Neural cell (in vitro differentiated cells): ENCODE data around the gene CLSTN1.

Experiments used
- TAF1 ChIP-seq: IDR thresholded peaks from 2 replicates; pipeline ENCODE4 v1.6.1; 2012; ENCODE audit warnings: low read depth
- TF ChIP-seq, protein P1 (sequence below): fragments of 450-650 bp; IDR thresholded peaks from 2 replicates; pipeline ENCODE4 v1.5.1; 2014; ENCODE audit warnings: antibody characterized with exemption, mild to moderate bottlenecking, moderate library complexity; ENCODE audit not compliant: poor library complexity, severe bottlenecking

DNA sequence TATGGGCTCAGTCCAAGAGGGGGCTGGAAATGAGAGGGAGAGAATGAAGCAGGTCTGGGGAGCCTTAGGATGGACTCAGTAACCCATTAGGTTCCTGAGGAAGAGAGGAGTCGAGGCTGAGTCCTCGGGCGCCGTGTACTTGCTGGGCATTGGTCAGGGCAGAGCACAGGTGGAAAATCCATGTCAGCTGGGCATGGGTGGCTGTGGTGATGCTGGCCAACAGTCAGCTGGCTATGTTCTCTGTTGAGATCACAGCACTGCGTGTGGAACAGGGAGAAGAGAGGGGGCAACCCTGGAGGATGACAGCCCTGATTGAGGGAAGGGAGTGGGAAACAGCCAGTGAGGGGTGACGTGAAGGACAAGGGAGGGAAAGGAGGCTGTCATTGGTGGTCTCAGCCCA is 43.1 kb upstream of the CLSTN1 start:
- TF ChIP-seq, protein P1, sequence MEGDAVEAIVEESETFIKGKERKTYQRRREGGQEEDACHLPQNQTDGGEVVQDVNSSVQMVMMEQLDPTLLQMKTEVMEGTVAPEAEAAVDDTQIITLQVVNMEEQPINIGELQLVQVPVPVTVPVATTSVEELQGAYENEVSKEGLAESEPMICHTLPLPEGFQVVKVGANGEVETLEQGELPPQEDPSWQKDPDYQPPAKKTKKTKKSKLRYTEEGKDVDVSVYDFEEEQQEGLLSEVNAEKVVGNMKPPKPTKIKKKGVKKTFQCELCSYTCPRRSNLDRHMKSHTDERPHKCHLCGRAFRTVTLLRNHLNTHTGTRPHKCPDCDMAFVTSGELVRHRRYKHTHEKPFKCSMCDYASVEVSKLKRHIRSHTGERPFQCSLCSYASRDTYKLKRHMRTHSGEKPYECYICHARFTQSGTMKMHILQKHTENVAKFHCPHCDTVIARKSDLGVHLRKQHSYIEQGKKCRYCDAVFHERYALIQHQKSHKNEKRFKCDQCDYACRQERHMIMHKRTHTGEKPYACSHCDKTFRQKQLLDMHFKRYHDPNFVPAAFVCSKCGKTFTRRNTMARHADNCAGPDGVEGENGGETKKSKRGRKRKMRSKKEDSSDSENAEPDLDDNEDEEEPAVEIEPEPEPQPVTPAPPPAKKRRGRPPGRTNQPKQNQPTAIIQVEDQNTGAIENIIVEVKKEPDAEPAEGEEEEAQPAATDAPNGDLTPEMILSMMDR: no peak
- TF ChIP-seq TAF1: no peak
